HG02798 (cell line): Measurements from ENCODE around the gene ARFRP1.

Experiments used
- ATAC-seq: cut with Tn5 transposase; IDR thresholded peaks from one replicate; pipeline ENCODE4 v1.9.1; 2021; ENCODE audit warnings: mild to moderate bottlenecking; ENCODE audit not compliant: unreplicated experiment, poor library complexity

ARFRP1 gene

GRCh38 chr20:63693083-63693732 lies 14.6 kb downstream of the ARFRP1 start:
- ATAC-seq, result no peak

GRCh38 chr20:63692436-63693082 lies 15.2 kb downstream of the ARFRP1 start:
- ATAC-seq, result no peak

GRCh38 chr20:63691711-63692435 lies 15.9 kb downstream of the ARFRP1 start:
- no peak for ATAC-seq

GRCh38 chr20:63690898-63691710 lies 16.7 kb downstream of the ARFRP1 start:
- ATAC-seq, result no peak

- no peak for ATAC-seq
Observed at GRCh38 chr20:63690003-63690897, 17.5 kb downstream of the ARFRP1 start.

- no peak for ATAC-seq
Observed at GRCh38 chr20:63689046-63690002, 18.5 kb downstream of the ARFRP1 start.

- no peak for ATAC-seq
Observed at GRCh38 chr20:63688228-63689045, 19.3 kb downstream of the ARFRP1 start.

- no peak for ATAC-seq
Observed at GRCh38 chr20:63687419-63688178, 20.2 kb downstream of the ARFRP1 start.

GRCh38 chr20:63686492-63687321 lies 21.1 kb downstream of the ARFRP1 start:
- no peak for ATAC-seq

GRCh38 chr20:63686094-63686491 lies 21.7 kb downstream of the ARFRP1 start:
- no peak for ATAC-seq

GRCh38 chr20:63685269-63686026 lies 22.3 kb downstream of the ARFRP1 start:
- ATAC-seq, result no peak

- no peak for ATAC-seq
Observed at GRCh38 chr20:63682384-63683139, 25.2 kb downstream of the ARFRP1 start.

GRCh38 chr20:63681609-63682142 lies 26.1 kb downstream of the ARFRP1 start:
- no peak for ATAC-seq

GRCh38 chr20:63680857-63681608 lies 26.7 kb downstream of the ARFRP1 start:
- no peak for ATAC-seq
